Progenitor cell of endocrine pancreas (in vitro differentiated cells): ENCODE data around the gene ATP6V0D1. TPM values are rescaled to one million over a fixed set of nuclear protein-coding genes. Genes with fewer than 3 reads are reported as not detected.
"Not testable (repeated sequence)": the region's sequence is repeated elsewhere in the genome, so short reads cannot be mapped to it uniquely, and the experiment has no call there.

Experiments used
- DNase-seq: peaks from one replicate; pipeline ENCODE4 v3.0.0; 2021; ENCODE audit warnings: low spot score; ENCODE audit not compliant: unreplicated experiment
- H3K27ac Mint-ChIP-seq: 2 replicates; pipeline ENCODE4 v1.8.0; 2021; ENCODE audit warnings: mild to moderate bottlenecking, moderate library complexity, mixed read lengths
- H3K27me3 Mint-ChIP-seq: 2 replicates; pipeline ENCODE4 v1.8.0; 2021; ENCODE audit warnings: mixed read lengths
- H3K36me3 Mint-ChIP-seq: 2 replicates; pipeline ENCODE4 v1.8.0; 2022; ENCODE audit warnings: mixed read lengths; ENCODE audit not compliant: insufficient read depth
- H3K4me1 Mint-ChIP-seq: 2 replicates; pipeline ENCODE4 v1.8.0; 2021; ENCODE audit warnings: low read depth, mixed read lengths
- H3K4me3 Mint-ChIP-seq: 2 replicates; pipeline ENCODE4 v1.8.0; 2021; ENCODE audit warnings: low read depth, mild to moderate bottlenecking, moderate library complexity, mixed read lengths
- H3K9me3 Mint-ChIP-seq: 2 replicates; pipeline ENCODE4 v1.8.0; 2021; ENCODE audit warnings: low read depth, mixed read lengths
- CTCF ChIP-seq: fragments of 200-600 bp; sonication (generic); IDR thresholded peaks from one replicate; pipeline ENCODE4 v1.5.0; 2021; ENCODE audit warnings: antibody characterized with exemption, mild to moderate bottlenecking; ENCODE audit not compliant: unreplicated experiment
- total RNA-seq: library from RNA; stranded (reverse); gene quantifications from 2 replicates; pipeline ENCODE4 v1.2.1, GENCODE V29; 2021

Gene ATP6V0D1
- total RNA-seq, 1 donor from 2014 or later = 65.3 TPM

GRCh38 chr16:67518676-67519075 lies 37.7 kb upstream of the ATP6V0D1 start:
- Mint-ChIP-seq H3K9me3 (no peaks in the 10 kb centered on the region), H3K4me3 (no peak overlapping the region), H3K27me3 (peaks cover 16% of the 10 kb centered on the region), H3K27ac (no peak overlapping the region), H3K36me3 (no peaks in the 10 kb centered on the region), H3K4me1 (peaks cover 8% of the 10 kb centered on the region)
- no peak for TF ChIP-seq CTCF
- DNase-seq = no peak

- Mint-ChIP-seq H3K4me1 (peaks cover 8% of the 10 kb centered on the region), H3K27me3 (peaks cover 14% of the 10 kb centered on the region), H3K27ac (no peak overlapping the region), H3K4me3 (no peak overlapping the region), H3K36me3 (no peaks in the 10 kb centered on the region), H3K9me3 (no peaks in the 10 kb centered on the region)
- TF ChIP-seq CTCF = no peak
- DNase-seq = no peak
Observed at GRCh38 chr16:67517661-67518423, 36.9 kb upstream of the ATP6V0D1 start.

DNA sequence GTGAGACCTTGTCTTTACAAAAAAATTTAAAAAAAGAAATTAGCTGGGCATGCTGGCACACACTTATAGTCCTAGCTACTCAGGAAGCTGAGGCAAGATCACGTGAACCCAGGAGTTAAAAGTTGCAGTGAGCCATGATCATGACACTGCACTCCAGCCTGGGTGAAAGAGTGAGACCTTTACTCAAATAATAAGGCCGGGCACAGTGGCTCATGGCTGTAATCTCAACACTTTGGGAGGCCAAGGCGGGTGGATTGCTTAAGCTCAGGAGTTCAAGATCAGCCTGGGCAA lies 36.1 kb upstream of the ATP6V0D1 start:
- H3K27ac Mint-ChIP-seq = no peak overlapping the region
- peaks cover 14% of the 10 kb centered on the region for H3K27me3 Mint-ChIP-seq
- H3K9me3 Mint-ChIP-seq = no peaks in the 10 kb centered on the region
- no peak for DNase-seq
- no peak for TF ChIP-seq CTCF
- H3K4me1 Mint-ChIP-seq = peaks cover 8% of the 10 kb centered on the region
- H3K36me3 Mint-ChIP-seq = no peaks in the 10 kb centered on the region
- H3K4me3 Mint-ChIP-seq = no peak overlapping the region

GRCh38 chr16:67516296-67517154 lies 35.6 kb upstream of the ATP6V0D1 start:
- Mint-ChIP-seq H3K4me3 (no peak overlapping the region), H3K36me3 (no peaks in the 10 kb centered on the region), H3K27me3 (peaks cover 15% of the 10 kb centered on the region), H3K27ac (no peak overlapping the region), H3K4me1 (peaks cover 8% of the 10 kb centered on the region), H3K9me3 (no peaks in the 10 kb centered on the region)
- no peak for TF ChIP-seq CTCF
- no peak for DNase-seq

GRCh38 chr16:67514382-67514828 lies 33.4 kb upstream of the ATP6V0D1 start:
- no peak overlapping the region for H3K4me3 Mint-ChIP-seq
- H3K9me3 Mint-ChIP-seq = no peaks in the 10 kb centered on the region
- H3K27me3 Mint-ChIP-seq = peaks cover 11% of the 10 kb centered on the region
- no peaks in the 10 kb centered on the region for H3K36me3 Mint-ChIP-seq
- no peak overlapping the region for H3K27ac Mint-ChIP-seq
- H3K4me1 Mint-ChIP-seq = peaks cover 4% of the 10 kb centered on the region
- TF ChIP-seq CTCF = peak; percentile 71
- peak; percentile 28 for DNase-seq

- H3K36me3 Mint-ChIP-seq, H3K9me3 Mint-ChIP-seq, H3K27ac Mint-ChIP-seq, H3K4me1 Mint-ChIP-seq, DNase-seq, H3K4me3 Mint-ChIP-seq, H3K27me3 Mint-ChIP-seq: not testable (repeated sequence)
Observed at GRCh38 chr16:67513892-67514291, 32.9 kb upstream of the ATP6V0D1 start.
